LHCN-M2 (cell line): Measurements from ENCODE around the gene DLL3. TPM values are rescaled to one million over a fixed set of nuclear protein-coding genes. Genes with fewer than 3 reads are reported as not detected.

ENCODE experiments used
- DNase-seq: peaks from one replicate; pipeline ENCODE4 v3.0.0-alpha.2; 2012; ENCODE audit warnings: low read depth
- total RNA-seq: library from RNA; depleted of rRNA; stranded (reverse); fragments of >200 nt; gene quantifications from 2 replicates; pipeline ENCODE4 v1.2.3, GENCODE V29; 2014

DLL3 gene
- total RNA-seq, 1 experiment from 2014 or later, result 2.6 TPM

- no peak for DNase-seq
Observed at GRCh38 chr19:39516270-39516669, 17.5 kb downstream of the DLL3 start.

GRCh38 chr19:39517432-39517831, 18.7 kb downstream of the DLL3 start:
- DNase-seq, result no peak

- no peak for DNase-seq
Observed at GRCh38 chr19:39518458-39518857, 19.7 kb downstream of the DLL3 start.

- no peak for DNase-seq
Observed at GRCh38 chr19:39518975-39519374, 20.2 kb downstream of the DLL3 start.

- no peak for DNase-seq
Observed at GRCh38 chr19:39520541-39521484, 22.1 kb downstream of the DLL3 start.

GRCh38 chr19:39524495-39524894, 25.7 kb downstream of the DLL3 start:
- peak; percentile 7 for DNase-seq

- DNase-seq, result no peak
Observed at GRCh38 chr19:39525205-39525604, 26.5 kb downstream of the DLL3 start.

- DNase-seq, result no peak
Observed at GRCh38 chr19:39531834-39532232, 33.1 kb downstream of the DLL3 start.

GRCh38 chr19:39532233-39533002, 33.7 kb downstream of the DLL3 start, which contains the start of gene EID2B:
Gene EID2B, minus strand, starts transcription at chr19:39532852. Its CDS starts 50 bp downstream, at chr19:39532802.
- DNase-seq, result peak; percentile 93

- DNase-seq, result no peak
Observed at GRCh38 chr19:39533003-39533512, 34.3 kb downstream of the DLL3 start.

GRCh38 chr19:39533791-39534190, 35.0 kb downstream of the DLL3 start:
- DNase-seq, result no peak

- DNase-seq, result no peak
Observed at GRCh38 chr19:39539165-39539517, 40.4 kb downstream of the DLL3 start.

- DNase-seq, result peak; percentile 90
Observed at GRCh38 chr19:39539518-39540332, 41.0 kb downstream of the DLL3 start, which contains the start of gene EID2. Gene EID2, minus strand, starts transcription at chr19:39540161. Its CDS starts 82 bp downstream, at chr19:39540079.

GRCh38 chr19:39540333-39540673, 41.6 kb downstream of the DLL3 start:
- no peak for DNase-seq

GRCh38 chr19:39542206-39542605, 43.5 kb downstream of the DLL3 start:
- DNase-seq, result no peak

- DNase-seq, result no peak
Observed at GRCh38 chr19:39543477-39543857, 44.7 kb downstream of the DLL3 start.

- peak; percentile 28 for DNase-seq
Observed at GRCh38 chr19:39544226-39544903, 45.6 kb downstream of the DLL3 start.

- no peak for DNase-seq
Observed at GRCh38 chr19:39544911-39545310, 46.2 kb downstream of the DLL3 start.

GRCh38 chr19:39546599-39546998, 47.9 kb downstream of the DLL3 start:
- DNase-seq, result no peak

- no peak for DNase-seq
Observed at GRCh38 chr19:39550197-39550596, 51.5 kb downstream of the DLL3 start.
